GM12892 (cell line): ENCODE measurements around the gene U2SURP.

Source experiments
- POLR2A ChIP-seq: IDR thresholded peaks from 2 replicates; pipeline ENCODE4 v1.6.1; 2011; ENCODE audit warnings: low read depth, low read length, control low read depth
- POLR2AphosphoS5 ChIP-seq: IDR thresholded peaks from 2 replicates; pipeline ENCODE4 v1.6.1; 2011; ENCODE audit warnings: low read depth, low read length, control low read depth
- TAF1 ChIP-seq: IDR thresholded peaks from 2 replicates; pipeline ENCODE4 v1.6.1; 2011; ENCODE audit warnings: low read depth, mild to moderate bottlenecking, control low read depth, low read length, borderline replicate concordance

- TF ChIP-seq POLR2AphosphoS5 (no peak), POLR2A (no peak), TAF1 (no peak)
These were observed 30.0 kb downstream of the U2SURP start for GRCh38 chr3:143031327-143031726.
